GM12872 (cell line): Measurements from ENCODE around the gene NEIL3.

Source experiments
- CTCF ChIP-seq: IDR thresholded peaks from 3 replicates; pipeline ENCODE4 v1.5.1; 2011; ENCODE audit warnings: low read depth, mild to moderate bottlenecking, low read length, moderate library complexity; ENCODE audit not compliant: insufficient read depth

NEIL3 gene

GRCh38 chr4:177404342-177404741 lies 94.7 kb downstream of the NEIL3 start:
- no peak for TF ChIP-seq CTCF

GRCh38 chr4:177404986-177405385 lies 95.3 kb downstream of the NEIL3 start:
- no peak for TF ChIP-seq CTCF

GRCh38 chr4:177405508-177405907 lies 95.8 kb downstream of the NEIL3 start:
- no peak for TF ChIP-seq CTCF

- TF ChIP-seq CTCF, result no peak
Measured at GRCh38 chr4:177408023-177408422, 98.3 kb downstream of the NEIL3 start.

GRCh38 chr4:177410566-177410965 lies 100.9 kb downstream of the NEIL3 start:
- TF ChIP-seq CTCF, result no peak

- TF ChIP-seq CTCF, result no peak
Measured at GRCh38 chr4:177411996-177412395, 102.3 kb downstream of the NEIL3 start.
